HG02571 (cell line): Measurements from ENCODE around the gene GTF2IRD2.
"Not testable (repeated sequence)": the region's sequence is repeated elsewhere in the genome, so short reads cannot be mapped to it uniquely, and the experiment has no call there.

Experiments
- ATAC-seq: cut with Tn5 transposase; IDR thresholded peaks from one replicate; pipeline ENCODE4 v1.9.1; 2021; ENCODE audit warnings: mild to moderate bottlenecking, moderate library complexity; ENCODE audit not compliant: unreplicated experiment

Gene GTF2IRD2

GRCh38 chr7:74850833-74851721, at the start of gene GTF2IRD2:
TSS of gene GTF2IRD2 (minus strand) at chr7:74851605. CDS start at chr7:74836378, 15,227 bp downstream.
- ATAC-seq: peak; percentile 82

DNA sequence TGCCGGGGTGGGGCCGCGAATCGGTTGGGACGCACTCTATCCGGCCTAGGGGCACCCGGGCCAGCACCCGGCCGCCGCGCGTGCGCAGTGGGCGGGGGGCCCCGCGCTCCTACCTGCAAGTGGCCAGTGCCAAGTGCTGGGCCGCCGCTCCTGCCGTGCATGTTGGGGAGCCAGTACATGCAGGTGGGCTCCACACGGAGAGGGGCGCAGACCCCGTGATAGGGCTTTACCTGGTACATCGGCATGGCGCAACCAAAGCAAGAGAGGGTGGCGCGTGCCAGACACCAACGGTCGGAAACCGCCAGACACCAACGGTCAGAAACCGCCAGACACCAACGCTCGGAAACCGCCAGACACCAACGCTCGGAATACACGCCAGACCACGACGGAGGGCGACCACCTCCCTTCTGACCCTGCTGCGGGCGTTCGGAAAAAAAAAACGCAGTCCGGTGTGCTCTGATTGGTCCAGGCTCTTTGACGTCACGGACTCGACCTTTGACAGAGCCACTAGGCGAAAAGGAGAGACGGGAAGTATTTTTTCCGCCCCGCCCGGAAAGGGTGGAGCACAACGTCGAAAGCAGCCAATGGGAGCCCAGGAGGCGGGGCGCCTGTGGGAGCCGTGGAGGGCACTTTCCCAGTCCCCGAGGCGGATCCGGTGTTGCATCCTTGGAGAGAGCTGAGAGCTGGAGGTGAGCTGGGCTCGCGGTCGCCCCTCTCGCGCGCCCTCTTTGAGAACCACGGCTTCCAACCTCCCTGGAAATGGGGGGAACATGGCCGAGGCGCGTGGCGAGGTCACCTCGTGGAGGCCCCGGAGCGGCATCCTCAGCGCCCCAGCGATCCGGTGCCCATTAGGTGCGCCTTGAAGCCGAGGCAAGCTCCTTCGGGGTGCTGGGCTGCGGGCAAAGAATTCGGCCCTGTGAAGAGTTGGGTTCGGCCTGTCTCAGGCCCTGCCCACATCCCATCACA, 39.0 kb upstream of the GTF2IRD2 start:
- ATAC-seq: peak; percentile 75

GRCh38 chr7:74889518-74890129, 38.2 kb upstream of the GTF2IRD2 start:
- ATAC-seq: not testable (repeated sequence)

- not testable (repeated sequence) for ATAC-seq
Observed at GRCh38 chr7:74885295-74885694, 33.9 kb upstream of the GTF2IRD2 start.

- not testable (repeated sequence) for ATAC-seq
Observed at GRCh38 chr7:74882110-74882509, 30.7 kb upstream of the GTF2IRD2 start.

- ATAC-seq: not testable (repeated sequence)
Observed at GRCh38 chr7:74874748-74875512, 23.5 kb upstream of the GTF2IRD2 start.

GRCh38 chr7:74874104-74874747, 22.8 kb upstream of the GTF2IRD2 start:
- not testable (repeated sequence) for ATAC-seq

DNA sequence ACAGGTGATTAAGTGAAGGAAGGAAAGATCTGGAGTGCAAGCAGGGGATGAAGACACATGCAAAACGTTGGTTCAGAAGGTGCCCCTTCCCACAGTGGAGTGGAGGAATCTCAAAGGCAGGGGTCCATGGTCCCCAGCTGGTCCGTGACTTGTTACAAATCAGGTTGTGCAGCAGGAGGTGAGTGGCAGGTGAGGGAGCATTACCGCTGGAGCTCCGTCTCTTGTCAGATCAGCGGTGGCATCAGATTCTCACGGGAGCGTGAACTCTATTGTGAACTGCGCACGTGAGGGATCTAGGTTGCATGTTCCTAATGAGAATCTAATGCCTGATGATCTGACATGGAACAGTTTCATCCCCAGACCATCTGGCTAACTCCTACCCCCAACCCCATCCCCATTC, 21.1 kb upstream of the GTF2IRD2 start:
- not testable (repeated sequence) for ATAC-seq

DNA sequence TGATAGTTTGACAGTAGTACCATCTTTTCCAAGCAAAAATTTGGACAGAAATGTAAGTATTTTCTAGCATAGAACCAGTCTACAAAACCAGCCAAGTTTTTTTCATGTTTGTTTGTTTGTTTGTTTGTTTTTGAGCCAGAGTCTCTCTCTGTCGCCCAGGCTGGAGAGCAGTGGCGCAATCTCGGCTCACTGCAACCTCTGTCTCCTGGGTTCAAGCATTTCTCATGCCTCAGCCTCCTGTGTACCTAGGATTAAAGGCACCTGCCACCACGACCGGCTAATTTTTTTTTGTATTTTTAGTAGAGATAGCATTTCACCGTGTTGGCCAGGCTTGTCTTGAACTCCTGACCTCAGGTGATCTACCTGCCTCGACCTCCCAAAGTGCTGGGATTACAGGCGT, 14.4 kb upstream of the GTF2IRD2 start:
- not testable (repeated sequence) for ATAC-seq

DNA sequence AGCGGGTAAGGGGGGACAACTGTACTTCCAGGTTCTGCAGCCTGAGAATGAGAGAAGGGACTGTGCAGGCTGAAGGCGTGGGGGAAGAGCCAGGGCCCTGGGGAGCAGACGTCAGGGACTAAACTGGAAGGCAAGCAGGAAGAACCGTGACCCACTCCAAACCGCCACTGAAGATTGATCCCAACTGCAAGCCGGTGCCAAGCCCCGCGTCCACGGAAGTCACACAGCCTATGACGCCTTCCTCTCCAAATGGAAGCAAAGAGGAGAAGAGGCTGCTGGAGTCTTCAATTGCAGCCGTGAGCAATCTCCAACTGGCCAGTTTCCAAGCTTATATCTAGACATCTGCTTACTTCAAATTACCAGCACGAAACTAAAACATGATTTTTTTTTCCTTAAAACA, 1.6 kb downstream of the GTF2IRD2 start:
- ATAC-seq: not testable (repeated sequence)

- ATAC-seq: not testable (repeated sequence)
Observed at GRCh38 chr7:74830411-74830810, 21.0 kb downstream of the GTF2IRD2 start.

- not testable (repeated sequence) for ATAC-seq
Observed at GRCh38 chr7:74829959-74830358, 21.4 kb downstream of the GTF2IRD2 start.

- ATAC-seq: not testable (repeated sequence)
Observed at GRCh38 chr7:74821259-74821658, 30.1 kb downstream of the GTF2IRD2 start.

- ATAC-seq: peak; percentile 77
Observed at GRCh38 chr7:74820146-74820805, 31.1 kb downstream of the GTF2IRD2 start.

DNA sequence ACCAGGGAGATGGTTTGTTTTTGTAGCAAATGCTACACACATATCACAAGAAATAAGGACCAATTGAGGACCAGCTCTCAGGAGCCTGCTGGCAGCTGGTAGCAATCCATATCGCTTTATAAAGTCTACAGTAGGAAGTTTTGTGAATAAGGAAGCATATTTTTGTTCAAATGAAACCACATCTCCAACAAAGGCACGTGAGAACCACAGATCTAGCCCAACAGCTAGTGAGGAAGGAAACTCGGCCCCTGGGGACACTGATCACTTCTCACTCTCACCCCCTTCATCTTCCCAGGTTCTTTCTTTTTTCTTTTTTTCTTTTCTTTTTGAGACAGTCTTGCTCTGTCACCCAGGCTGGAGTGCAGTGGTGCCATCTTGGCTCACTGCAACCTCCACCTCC, 35.5 kb downstream of the GTF2IRD2 start:
- ATAC-seq: not testable (repeated sequence)

DNA sequence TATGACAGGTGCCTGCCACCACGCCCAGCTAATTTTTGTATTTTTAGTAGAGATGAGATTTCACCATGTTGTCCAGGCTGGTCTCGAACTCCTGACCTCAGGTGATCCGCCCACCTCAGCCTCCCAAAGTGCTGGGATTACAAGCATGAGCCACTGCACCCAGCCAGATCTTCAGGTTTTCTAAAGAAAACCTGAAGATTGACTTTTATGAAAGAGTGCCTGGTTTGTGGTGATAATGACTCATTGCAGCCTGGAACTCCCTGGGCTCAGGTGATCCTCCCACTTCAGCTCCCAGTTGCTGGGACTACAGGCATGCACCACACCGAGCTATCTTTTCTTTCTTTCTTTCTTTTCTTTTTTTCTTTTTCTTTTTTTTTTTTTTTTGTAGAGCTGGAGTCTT, 52.8 kb downstream of the GTF2IRD2 start:
- ATAC-seq: not testable (repeated sequence)

GRCh38 chr7:74797848-74798622, 53.4 kb downstream of the GTF2IRD2 start:
- not testable (repeated sequence) for ATAC-seq

GRCh38 chr7:74789200-74789736, 62.1 kb downstream of the GTF2IRD2 start:
- peak; percentile 2 for ATAC-seq
